Measurements from ENCODE around the gene EXOC4.

EXOC4 gene

DNA sequence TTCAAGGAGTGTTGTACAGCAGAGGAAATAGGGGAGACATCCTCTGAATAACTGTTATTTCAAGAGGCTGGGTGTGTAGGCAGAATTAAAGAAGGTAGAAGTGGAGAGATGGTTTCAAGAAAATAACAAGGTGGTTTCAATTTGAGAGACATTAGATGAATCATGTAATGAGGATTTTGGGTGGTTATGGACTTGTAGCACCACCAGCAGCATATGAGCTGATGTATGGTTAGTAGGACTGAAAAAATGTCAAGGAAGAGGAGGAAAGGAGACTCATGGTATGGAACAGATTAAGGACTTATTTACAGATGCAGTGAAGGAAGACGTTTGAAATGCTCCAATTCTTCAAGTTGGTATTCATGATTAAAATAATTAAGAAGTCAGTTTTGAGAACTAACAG lies 166.2 kb downstream of the EXOC4 start:
- Histone ChIP-seq H3K27ac (ENCODE audit: low read depth, low read length) (no peak overlapping the region), H3K27me3 (ENCODE audit: control insufficient read depth, insufficient read depth, low read length) (no peaks in the 10 kb centered on the region), H3K36me3 (ENCODE audit: control insufficient read depth, insufficient read depth, low read length) (no peaks in the 10 kb centered on the region), H3K9me3 (ENCODE audit: control insufficient read depth, insufficient read depth, low read depth, low read length) (no peaks in the 10 kb centered on the region), H3K9ac (ENCODE audit: low read length) (no peak overlapping the region), H3K4me3 (ENCODE audit: low read depth, low read length) (no peak overlapping the region), H3K4me1 (ENCODE audit: control insufficient read depth, insufficient read depth, low read length) (no peaks in the 10 kb centered on the region)

DNA sequence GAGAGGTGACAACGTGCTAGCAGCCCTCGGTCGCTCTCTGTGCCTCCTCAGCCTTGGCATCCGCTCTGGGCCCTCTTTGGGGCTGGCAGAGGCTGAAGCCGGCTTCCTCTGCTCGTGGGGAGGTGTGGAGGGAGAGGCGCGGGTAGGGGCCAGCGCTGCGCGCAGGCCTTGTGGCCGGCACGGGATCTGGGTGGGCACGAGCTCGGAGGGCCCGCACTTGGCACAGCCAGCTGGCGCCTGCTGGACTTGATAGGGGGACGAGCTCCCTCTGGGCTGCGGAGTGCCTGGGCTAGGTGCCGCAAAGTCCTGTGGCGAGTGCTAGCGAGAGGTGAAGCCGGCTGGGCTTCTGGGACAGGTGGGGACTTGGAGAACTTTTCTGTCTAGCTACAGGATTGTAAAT lies 170.7 kb downstream of the EXOC4 start:
- no peak overlapping the region for H3K4me3 ChIP-seq (ENCODE audit: low read depth, low read length)
- H3K27ac ChIP-seq (ENCODE audit: low read depth, low read length): no peak overlapping the region
- H3K9me3 ChIP-seq (ENCODE audit: control insufficient read depth, insufficient read depth, low read depth, low read length): no peaks in the 10 kb centered on the region
- no peaks in the 10 kb centered on the region for H3K27me3 ChIP-seq (ENCODE audit: control insufficient read depth, insufficient read depth, low read length)
- no peak overlapping the region for H3K9ac ChIP-seq (ENCODE audit: low read length)
- H3K4me1 ChIP-seq (ENCODE audit: control insufficient read depth, insufficient read depth, low read length): peaks cover 4% of the 10 kb centered on the region; the same call in 1 of the 2 replicates
- no peaks in the 10 kb centered on the region for H3K36me3 ChIP-seq (ENCODE audit: control insufficient read depth, insufficient read depth, low read length)

DNA sequence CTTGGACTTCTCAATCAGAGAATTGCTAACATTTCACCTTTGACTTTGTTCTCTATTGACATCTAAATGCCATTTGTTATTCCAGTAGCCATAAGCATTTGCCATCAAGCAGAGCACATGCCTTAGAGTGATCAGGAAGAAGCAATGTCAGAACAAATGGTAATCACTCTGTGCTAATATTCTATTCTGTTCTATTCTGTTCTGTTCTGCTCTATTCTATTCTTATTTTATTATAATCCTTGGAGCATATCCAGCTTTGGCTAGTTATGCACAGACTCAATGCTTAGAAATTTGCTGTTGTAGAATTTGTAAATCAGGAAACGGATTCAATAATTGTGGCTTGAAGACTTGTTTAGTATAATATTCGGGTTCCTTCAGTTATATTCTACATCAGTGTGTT lies 175.4 kb downstream of the EXOC4 start:
- no peak overlapping the region for H3K27ac ChIP-seq (ENCODE audit: low read depth, low read length)

DNA sequence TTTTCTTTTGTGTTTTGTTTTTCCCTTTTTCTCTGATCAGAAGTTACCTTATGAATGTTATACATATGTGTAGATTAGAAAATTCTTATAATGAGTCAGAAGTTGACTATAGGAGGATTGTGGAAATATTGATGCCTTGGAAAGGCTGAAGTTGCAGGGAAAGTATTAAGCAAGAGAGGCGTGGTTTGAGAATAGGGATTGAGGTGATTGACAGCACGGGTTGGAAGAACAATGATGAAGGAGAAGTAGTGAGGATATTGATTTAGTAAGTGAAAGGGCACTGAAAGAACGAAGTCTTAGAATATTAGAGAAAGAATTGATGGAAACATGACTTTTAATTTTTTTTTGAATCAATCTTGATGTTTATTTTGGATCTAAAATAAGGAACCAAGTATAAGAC lies 176.0 kb downstream of the EXOC4 start:
- H3K4me3 ChIP-seq (ENCODE audit: low read depth, low read length): no peak overlapping the region
- H3K36me3 ChIP-seq (ENCODE audit: control insufficient read depth, insufficient read depth, low read length): no peaks in the 10 kb centered on the region
- no peak overlapping the region for H3K27ac ChIP-seq (ENCODE audit: low read depth, low read length)
- H3K9ac ChIP-seq (ENCODE audit: low read length): no peak overlapping the region
- H3K27me3 ChIP-seq (ENCODE audit: control insufficient read depth, insufficient read depth, low read length): no peaks in the 10 kb centered on the region
- peaks cover 9% of the 10 kb centered on the region; the same call in 1 of the 2 replicates for H3K4me1 ChIP-seq (ENCODE audit: control insufficient read depth, insufficient read depth, low read length)
- no peaks in the 10 kb centered on the region; the same call in 1 of the 2 replicates for H3K9me3 ChIP-seq (ENCODE audit: control insufficient read depth, insufficient read depth, low read depth, low read length)

More for the DNA sequence above, 175.4 kb downstream of the EXOC4 start:
- no peak overlapping the region for H3K9ac ChIP-seq (ENCODE audit: low read length)
- H3K36me3 ChIP-seq (ENCODE audit: control insufficient read depth, insufficient read depth, low read length): no peaks in the 10 kb centered on the region
- peaks cover 9% of the 10 kb centered on the region; the same call in 1 of the 2 replicates for H3K4me1 ChIP-seq (ENCODE audit: control insufficient read depth, insufficient read depth, low read length)
- H3K9me3 ChIP-seq (ENCODE audit: control insufficient read depth, insufficient read depth, low read depth, low read length): no peaks in the 10 kb centered on the region; the same call in 1 of the 2 replicates
- no peaks in the 10 kb centered on the region for H3K27me3 ChIP-seq (ENCODE audit: control insufficient read depth, insufficient read depth, low read length)
- H3K4me3 ChIP-seq (ENCODE audit: low read depth, low read length): no peak overlapping the region

DNA sequence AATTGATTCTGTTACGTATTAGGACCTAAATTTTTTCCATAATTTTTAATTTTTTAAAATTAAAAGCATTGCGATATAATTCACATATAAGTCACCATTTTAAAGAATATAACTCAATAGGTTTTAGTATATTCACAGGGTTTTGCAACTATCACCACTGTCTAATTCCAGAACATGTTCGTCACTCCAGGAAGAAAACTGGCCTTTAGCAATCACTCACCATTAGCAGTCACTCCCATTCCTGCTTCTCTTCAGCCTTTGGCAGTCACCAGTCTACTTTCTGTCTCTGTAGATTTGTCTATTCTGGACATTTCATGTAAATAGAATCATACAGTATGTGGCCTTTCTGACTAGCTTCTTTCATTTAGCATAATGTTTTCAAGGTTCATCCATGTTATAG lies 176.5 kb downstream of the EXOC4 start:
- Histone ChIP-seq H3K9me3 (ENCODE audit: control insufficient read depth, insufficient read depth, low read depth, low read length) (no peaks in the 10 kb centered on the region; the same call in 1 of the 2 replicates), H3K27ac (ENCODE audit: low read depth, low read length) (no peak overlapping the region), H3K4me1 (ENCODE audit: control insufficient read depth, insufficient read depth, low read length) (peaks cover 13% of the 10 kb centered on the region; the same call in 1 of the 2 replicates), H3K9ac (ENCODE audit: low read length) (no peak overlapping the region), H3K36me3 (ENCODE audit: control insufficient read depth, insufficient read depth, low read length) (no peaks in the 10 kb centered on the region), H3K4me3 (ENCODE audit: low read depth, low read length) (no peak overlapping the region), H3K27me3 (ENCODE audit: control insufficient read depth, insufficient read depth, low read length) (no peaks in the 10 kb centered on the region)

DNA sequence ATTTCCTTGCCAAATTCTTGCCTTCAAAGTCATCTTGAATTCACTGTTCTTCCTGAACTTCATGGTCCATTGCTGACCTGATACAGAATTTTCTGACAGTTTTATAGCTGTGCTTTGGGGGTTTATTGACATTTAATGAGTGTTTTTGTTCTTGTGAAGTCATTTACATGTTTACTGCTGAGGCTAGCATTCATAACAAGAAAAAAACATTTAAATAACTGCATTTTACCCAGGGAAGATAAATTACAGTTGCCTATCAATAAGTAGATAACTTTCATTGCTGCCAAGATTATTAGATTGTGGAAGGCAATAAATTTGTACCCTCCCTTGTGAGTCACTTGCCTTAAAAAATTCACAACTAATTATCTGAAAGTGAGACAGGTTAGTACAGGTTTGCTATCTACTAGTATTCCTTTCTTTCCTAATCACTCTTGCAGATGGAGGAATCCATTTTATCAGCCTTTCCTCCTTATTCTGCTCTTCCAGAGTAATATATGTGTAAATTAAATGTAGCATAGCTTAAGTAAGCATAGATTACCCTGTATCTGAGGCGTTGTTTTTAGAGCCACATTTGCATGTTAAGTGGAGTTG lies 178.4 kb downstream of the EXOC4 start:
- no peak overlapping the region for H3K9ac ChIP-seq (ENCODE audit: low read length)
- no peak overlapping the region for H3K27ac ChIP-seq (ENCODE audit: low read depth, low read length)
- H3K4me1 ChIP-seq (ENCODE audit: control insufficient read depth, insufficient read depth, low read length): peaks cover 13% of the 10 kb centered on the region; the same call in 1 of the 2 replicates
- no peaks in the 10 kb centered on the region for H3K27me3 ChIP-seq (ENCODE audit: control insufficient read depth, insufficient read depth, low read length)
- no peaks in the 10 kb centered on the region for H3K36me3 ChIP-seq (ENCODE audit: control insufficient read depth, insufficient read depth, low read length)
- H3K9me3 ChIP-seq (ENCODE audit: control insufficient read depth, insufficient read depth, low read depth, low read length): no peaks in the 10 kb centered on the region; the same call in 1 of the 2 replicates
- no peak overlapping the region for H3K4me3 ChIP-seq (ENCODE audit: low read depth, low read length)

DNA sequence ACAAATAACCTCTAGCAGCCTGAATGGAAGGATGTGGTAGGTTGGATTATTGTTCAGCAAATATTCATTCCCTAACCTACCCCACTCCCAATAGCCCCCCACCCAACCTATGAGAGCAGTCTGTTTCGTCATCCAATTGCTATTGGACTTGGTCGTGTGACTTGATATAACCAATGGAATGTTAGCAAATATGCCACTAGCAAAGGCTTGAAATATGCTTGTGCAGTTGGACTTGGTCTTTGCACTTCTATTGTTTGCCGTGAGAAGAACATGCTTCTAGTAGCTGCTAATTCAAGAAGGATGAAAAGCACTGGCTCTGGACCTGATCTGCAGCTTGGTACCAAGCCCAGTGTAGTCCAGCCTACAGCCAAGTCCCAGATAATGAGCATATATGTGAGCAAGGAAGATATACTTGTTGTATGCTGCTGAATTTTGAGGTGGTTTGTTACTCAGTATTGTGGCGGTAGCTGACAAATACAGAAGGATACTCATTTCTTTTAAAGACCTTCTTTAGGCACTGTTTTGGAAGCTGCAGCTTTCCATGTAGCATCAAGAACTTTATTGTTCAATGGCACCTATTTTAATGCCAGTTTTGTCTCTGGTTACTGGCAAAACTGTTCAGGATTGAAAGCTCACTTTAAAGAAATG lies 180.4 kb downstream of the EXOC4 start:
- Histone ChIP-seq H3K27me3 (ENCODE audit: control insufficient read depth, insufficient read depth, low read length) (no peaks in the 10 kb centered on the region), H3K36me3 (ENCODE audit: control insufficient read depth, insufficient read depth, low read length) (no peaks in the 10 kb centered on the region), H3K27ac (ENCODE audit: low read depth, low read length) (no peak overlapping the region), H3K9me3 (ENCODE audit: control insufficient read depth, insufficient read depth, low read depth, low read length) (no peaks in the 10 kb centered on the region; the same call in 1 of the 2 replicates), H3K4me3 (ENCODE audit: low read depth, low read length) (no peak overlapping the region), H3K4me1 (ENCODE audit: control insufficient read depth, insufficient read depth, low read length) (peaks cover 8% of the 10 kb centered on the region; the same call in 1 of the 2 replicates), H3K9ac (ENCODE audit: low read length) (no peak overlapping the region)

DNA sequence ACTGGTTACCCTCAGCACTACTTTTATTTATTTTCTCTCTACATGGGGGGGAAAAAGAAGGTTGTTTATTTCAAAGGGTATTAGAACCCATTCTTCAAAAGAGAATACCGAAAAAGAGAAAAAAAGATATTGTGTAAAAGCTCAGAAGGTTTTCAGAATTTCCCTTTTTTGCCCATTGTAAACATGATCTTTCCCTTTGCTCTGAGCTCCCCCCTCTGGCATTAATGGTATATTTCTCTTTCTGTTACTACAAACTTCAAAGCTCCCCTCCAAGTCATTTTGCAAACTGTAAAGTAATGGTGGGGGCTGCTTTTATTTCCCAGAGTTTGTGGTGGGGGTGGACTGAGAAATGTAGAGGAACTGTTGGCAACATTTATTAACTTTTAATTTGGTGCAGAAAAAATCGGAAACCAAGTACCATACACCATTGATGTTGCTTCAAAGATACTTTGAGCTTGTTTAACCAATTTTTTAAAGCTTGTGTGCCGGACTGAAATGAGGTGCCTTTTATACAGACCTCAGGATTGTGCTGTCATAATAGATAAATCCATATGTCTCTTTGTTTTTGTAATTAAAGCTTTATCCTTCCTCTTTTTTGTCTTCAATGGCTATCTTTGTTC lies 181.5 kb downstream of the EXOC4 start:
- Histone ChIP-seq H3K9ac (ENCODE audit: low read length) (no peak overlapping the region), H3K36me3 (ENCODE audit: control insufficient read depth, insufficient read depth, low read length) (no peaks in the 10 kb centered on the region), H3K27me3 (ENCODE audit: control insufficient read depth, insufficient read depth, low read length) (no peaks in the 10 kb centered on the region), H3K27ac (ENCODE audit: low read depth, low read length) (no peak overlapping the region), H3K4me3 (ENCODE audit: low read depth, low read length) (no peak overlapping the region), H3K4me1 (ENCODE audit: control insufficient read depth, insufficient read depth, low read length) (peaks cover 8% of the 10 kb centered on the region; the same call in 1 of the 2 replicates), H3K9me3 (ENCODE audit: control insufficient read depth, insufficient read depth, low read depth, low read length) (no peaks in the 10 kb centered on the region; the same call in 1 of the 2 replicates)

DNA sequence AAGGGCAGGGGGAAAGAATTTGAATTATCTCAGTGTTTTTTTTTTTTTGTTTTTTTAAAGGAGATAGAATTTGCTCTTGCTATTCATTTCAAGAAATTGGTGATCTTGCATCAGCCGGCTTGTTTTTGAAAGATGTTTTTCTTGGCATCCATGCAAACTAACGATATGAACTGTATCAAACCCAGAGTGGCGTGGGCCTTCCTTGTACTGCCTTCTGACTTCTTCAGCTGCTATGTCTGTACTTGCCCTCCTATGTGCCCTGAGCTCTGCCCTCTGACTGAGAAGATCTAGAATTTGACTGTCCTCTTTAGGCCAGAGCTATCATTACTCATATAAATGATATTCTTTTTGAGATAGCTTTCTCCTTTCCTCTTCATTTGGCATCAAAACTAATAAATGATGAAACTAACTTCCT lies 183.1 kb downstream of the EXOC4 start:
- H3K36me3 ChIP-seq (ENCODE audit: control insufficient read depth, insufficient read depth, low read length): no peaks in the 10 kb centered on the region
- H3K27ac ChIP-seq (ENCODE audit: low read depth, low read length): no peak overlapping the region
- H3K27me3 ChIP-seq (ENCODE audit: control insufficient read depth, insufficient read depth, low read length): no peaks in the 10 kb centered on the region
- H3K4me1 ChIP-seq (ENCODE audit: control insufficient read depth, insufficient read depth, low read length): peaks cover 4% of the 10 kb centered on the region; the same call in 1 of the 2 replicates
- H3K9me3 ChIP-seq (ENCODE audit: control insufficient read depth, insufficient read depth, low read depth, low read length): no peaks in the 10 kb centered on the region
- no peak overlapping the region for H3K4me3 ChIP-seq (ENCODE audit: low read depth, low read length)
- no peak overlapping the region for H3K9ac ChIP-seq (ENCODE audit: low read length)

DNA sequence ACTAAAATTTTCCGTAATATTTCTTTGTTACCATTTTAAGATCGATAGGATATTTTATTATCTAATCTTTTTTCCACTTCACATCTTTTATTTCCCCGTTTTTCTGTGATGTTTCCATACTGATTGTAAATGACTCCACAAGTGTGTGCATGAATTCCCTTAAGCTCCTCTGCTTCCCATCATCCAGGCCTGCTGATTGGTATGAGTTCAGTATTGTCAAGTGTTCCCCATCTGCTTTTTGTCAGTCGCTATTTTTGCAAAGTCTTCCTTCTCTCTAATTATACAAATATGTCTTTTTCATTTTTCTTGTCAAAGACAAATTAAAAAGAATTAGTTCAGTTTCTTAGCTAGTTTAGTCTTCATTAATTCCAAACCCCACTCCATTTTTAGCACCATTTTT lies 184.7 kb downstream of the EXOC4 start:
- Histone ChIP-seq H3K9me3 (ENCODE audit: control insufficient read depth, insufficient read depth, low read depth, low read length) (no peaks in the 10 kb centered on the region), H3K9ac (ENCODE audit: low read length) (no peak overlapping the region), H3K27me3 (ENCODE audit: control insufficient read depth, insufficient read depth, low read length) (no peaks in the 10 kb centered on the region), H3K36me3 (ENCODE audit: control insufficient read depth, insufficient read depth, low read length) (no peaks in the 10 kb centered on the region), H3K4me1 (ENCODE audit: control insufficient read depth, insufficient read depth, low read length) (0 out of 2 replicates have a peak, but pooled peaks cover 5% of the 10 kb centered on the region), H3K27ac (ENCODE audit: low read depth, low read length) (no peak overlapping the region), H3K4me3 (ENCODE audit: low read depth, low read length) (no peak overlapping the region)

DNA sequence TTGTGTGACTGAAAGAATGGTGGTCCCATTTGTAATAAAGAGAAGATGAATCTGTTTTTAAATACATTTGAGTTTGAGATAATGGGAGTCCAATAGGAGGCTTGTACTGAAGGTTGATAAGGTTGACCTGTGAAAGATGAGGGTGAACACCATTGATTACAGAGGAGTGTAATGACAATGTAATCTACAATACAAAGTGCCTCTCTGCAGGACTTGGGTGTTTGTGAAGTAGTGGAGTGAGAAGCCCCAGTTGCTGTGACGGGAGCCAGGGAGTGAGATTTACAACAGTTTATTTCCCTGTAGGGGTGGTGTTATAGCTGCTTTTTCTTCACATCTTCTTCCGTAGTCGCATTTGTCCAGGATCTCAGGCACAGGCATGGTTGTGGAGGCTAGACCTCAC lies 189.9 kb downstream of the EXOC4 start:
- Histone ChIP-seq H3K36me3 (ENCODE audit: control insufficient read depth, insufficient read depth, low read length) (no peaks in the 10 kb centered on the region), H3K4me3 (ENCODE audit: low read depth, low read length) (no peak overlapping the region), H3K27ac (ENCODE audit: low read depth, low read length) (no peak overlapping the region), H3K27me3 (ENCODE audit: control insufficient read depth, insufficient read depth, low read length) (no peaks in the 10 kb centered on the region), H3K9me3 (ENCODE audit: control insufficient read depth, insufficient read depth, low read depth, low read length) (no peaks in the 10 kb centered on the region), H3K4me1 (ENCODE audit: control insufficient read depth, insufficient read depth, low read length) (peaks cover 8% of the 10 kb centered on the region), H3K9ac (ENCODE audit: low read length) (no peak overlapping the region)

Measured in HUES6 (cell line).